NCI-H2081 (cell line): Measurements from ENCODE around the gene PKD1.

Experiments
- DNase-seq, 2 experiments: peaks; one replicate each; lab custom pipeline; 2025; lab: John Stamatoyannopoulos, UW

PKD1 gene

DNA sequence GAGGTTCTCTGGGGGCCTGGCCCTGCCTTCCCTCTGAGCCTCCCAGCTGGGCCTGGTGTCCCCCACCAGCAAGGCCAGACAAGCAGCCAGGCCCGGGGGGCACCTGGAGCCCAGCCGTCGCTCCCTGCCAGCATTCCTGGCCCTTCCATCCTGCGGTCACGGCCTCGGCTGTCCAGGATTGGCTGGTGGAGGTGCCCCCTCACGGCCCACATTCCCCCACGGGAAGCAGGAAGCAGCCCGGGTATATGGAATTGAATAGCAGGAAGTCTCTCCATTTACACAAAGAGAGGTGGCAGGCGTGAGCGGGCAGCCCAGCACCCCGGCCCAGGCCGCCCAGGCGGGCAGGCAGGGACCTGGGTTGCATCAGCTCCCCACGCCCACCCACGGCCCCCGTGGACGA, 34.4 kb upstream of the PKD1 start:
- DNase-seq, result no peak

GRCh38 chr16:2167068-2167638, 31.5 kb upstream of the PKD1 start:
- no peak for DNase-seq

DNA sequence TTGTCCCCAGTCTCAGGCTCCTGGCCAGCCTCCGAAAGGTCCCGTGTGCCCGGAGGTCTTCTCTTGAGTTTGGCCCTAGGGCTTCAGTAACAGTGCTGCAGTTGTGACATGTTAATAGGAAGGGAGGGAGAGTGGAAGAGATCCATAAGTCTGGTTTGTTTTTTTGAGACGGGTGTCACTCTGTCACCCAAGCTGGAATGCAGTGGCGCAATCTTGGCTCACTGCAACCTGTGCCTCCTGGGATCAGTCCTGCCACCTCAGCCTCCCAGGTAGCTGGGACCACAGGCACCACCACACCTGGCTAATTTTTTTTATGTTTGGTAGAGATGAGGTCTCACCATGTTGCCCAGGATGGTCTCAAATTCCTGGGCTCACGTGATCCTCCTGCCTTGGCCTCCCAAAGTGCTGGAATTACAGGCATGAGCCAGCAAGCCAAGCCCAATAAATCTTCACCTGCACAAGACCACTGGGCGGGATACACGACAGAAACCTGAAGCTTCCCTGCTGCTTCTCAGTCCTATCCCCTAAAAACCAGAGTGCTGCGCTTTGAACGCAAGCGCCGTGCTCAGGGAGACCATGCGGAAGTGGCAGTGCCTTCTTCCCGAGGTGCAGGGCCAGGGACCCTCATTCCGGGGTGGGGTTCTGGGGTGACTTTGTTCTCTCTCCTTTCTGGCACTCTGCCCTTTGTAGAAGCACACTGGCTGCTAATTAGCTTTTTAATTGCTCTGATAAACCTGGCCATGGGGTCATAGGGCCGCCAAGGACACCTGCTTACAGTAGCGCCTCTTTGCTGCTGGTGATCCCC, 30.8 kb upstream of the PKD1 start:
- no peak for DNase-seq

- no peak for DNase-seq
These were observed 30.2 kb upstream of the PKD1 start for GRCh38 chr16:2165861-2166260.

- no peak for DNase-seq
These were observed 27.6 kb upstream of the PKD1 start for GRCh38 chr16:2163211-2163881.

GRCh38 chr16:2162676-2163118, 27.0 kb upstream of the PKD1 start:
- DNase-seq, result no peak

GRCh38 chr16:2161911-2162310, 26.2 kb upstream of the PKD1 start:
- no peak for DNase-seq

- DNase-seq, result no peak
These were observed 25.3 kb upstream of the PKD1 start for GRCh38 chr16:2160915-2161551.

DNA sequence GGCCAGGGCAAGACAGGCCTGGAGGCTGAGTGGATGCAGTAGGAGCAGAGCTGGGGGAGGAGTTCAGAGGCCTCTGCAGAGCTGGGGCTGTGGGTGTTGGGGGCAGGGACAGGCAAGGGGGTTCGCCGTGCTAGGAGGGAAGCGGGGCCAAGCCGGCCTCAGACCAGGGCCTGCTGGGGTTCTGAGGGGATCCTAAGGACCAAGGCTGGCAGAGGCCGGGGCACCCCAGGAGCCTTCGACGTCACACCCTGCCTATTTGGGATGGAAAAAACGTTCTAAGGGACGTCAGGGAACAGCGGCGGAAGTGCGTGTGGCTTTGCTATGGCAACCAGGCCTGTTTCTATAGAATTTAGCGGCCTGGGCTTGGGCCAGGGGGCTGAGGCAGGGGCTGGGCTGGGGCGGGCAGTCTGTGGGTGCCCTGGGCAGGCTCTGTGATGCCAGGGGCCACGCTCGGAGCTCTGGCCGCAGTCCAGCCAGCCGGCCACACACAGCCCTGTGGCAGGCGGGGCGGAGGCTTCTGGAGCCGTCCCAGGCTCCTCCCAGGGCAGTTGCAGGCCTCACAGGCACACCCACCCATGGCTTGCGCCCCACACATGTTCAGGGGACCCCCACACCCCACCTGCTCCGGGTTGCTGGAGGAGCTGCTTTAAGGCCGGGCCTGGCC, 23.6 kb upstream of the PKD1 start:
- DNase-seq, result no peak

- DNase-seq, result no peak
These were observed 22.6 kb upstream of the PKD1 start for GRCh38 chr16:2158262-2158638.

- no peak for DNase-seq
These were observed 22.0 kb upstream of the PKD1 start for GRCh38 chr16:2157480-2158261.

- no peak for DNase-seq
These were observed 21.1 kb upstream of the PKD1 start for GRCh38 chr16:2156849-2157224.

DNA sequence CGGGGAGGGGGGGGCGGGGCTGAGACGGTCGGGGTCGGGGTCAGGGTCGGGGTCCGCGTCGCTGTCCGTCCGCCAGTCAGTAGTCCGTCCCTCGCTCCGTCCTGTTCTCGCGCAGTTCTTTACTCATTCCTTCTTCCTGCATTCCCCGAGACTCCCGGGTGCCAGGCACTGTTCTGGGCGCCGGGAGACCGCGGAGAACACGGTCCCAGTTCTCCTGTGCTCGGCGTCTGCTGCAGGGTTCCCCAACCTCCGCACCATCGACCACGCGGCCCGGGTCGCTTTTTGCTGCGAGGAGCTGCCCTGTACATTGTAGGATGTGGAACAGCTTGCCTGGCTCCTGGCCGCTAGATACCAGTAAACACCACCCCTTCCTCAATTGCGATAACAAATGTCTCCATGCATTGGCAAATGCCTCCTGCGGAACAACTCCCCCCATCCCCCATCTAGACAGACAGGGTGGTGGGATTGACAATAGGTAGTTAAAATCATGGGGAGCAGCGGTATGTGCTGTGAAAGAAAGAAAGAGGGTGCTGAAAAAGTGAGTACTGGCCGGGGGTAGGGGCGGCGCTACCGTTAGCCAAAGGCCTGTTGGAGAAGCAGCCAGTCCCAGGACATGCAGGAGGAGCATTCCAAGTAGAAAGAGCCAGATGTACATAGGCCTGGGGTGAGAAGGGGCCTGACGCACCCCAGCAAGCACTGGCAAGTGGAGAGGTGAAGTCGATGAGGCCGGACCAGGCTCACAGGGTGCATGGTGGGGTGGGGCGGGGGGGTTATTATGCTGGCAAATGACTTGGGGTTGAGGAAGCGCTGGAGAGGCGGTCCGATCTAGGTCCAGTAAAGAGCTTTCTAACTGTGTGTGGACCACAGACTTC, 20.5 kb upstream of the PKD1 start:
- no peak for DNase-seq

- peak; percentile 99 to 100 for DNase-seq
These were observed 19.6 kb upstream of the PKD1 start, which contains the start of gene TRAF7 for GRCh38 chr16:2155091-2155950. Gene TRAF7, plus strand, starts transcription at chr16:2155782. Its CDS starts 8,139 bp downstream, at chr16:2163921.

GRCh38 chr16:2154533-2155090, 18.9 kb upstream of the PKD1 start:
- DNase-seq, result no peak

DNA sequence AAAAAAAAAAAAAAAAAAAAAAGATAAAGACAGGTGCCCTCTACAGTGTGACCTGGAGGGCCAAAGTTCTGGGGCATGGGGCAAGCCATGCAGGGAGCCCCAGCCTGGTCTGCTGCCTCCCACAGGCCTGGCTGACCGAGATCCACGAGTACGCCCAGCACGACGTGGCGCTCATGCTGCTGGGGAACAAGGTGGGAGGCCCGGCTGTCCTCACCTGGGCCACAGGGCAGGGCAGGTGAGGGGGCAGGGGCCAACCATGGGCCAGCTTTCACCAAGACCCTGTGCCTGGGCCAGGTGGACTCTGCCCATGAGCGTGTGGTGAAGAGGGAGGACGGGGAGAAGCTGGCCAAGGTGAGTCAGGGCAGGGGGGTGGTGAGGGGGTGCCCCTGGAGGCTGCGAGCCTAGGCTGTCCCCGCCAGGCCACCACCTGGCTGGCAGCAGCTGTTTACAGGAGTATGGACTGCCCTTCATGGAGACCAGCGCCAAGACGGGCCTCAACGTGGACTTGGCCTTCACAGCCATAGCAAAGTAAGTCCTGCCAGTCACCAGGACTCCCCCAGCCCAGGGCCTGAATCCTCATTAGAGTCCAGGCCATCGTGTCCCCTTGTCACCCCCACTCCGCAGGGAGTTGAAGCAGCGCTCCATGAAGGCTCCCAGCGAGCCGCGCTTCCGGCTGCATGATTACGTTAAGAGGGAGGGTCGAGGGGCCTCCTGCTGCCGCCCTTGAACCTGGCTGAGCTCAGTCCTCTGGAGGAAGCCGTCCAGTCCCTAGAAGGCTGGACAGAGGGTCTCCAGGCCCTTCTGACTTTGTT, 17.2 kb upstream of the PKD1 start:
- peak; percentile 20 to 44 for DNase-seq

- no peak for DNase-seq
These were observed 15.7 kb upstream of the PKD1 start for GRCh38 chr16:2151188-2152091.
